ENCODE measurements around the gene RIN3.

The RIN3 gene

GRCh38 chr14:92519246-92520101, 5.9 kb downstream of the RIN3 start:
- ATAC-seq (ENCODE audit: low read depth) (no peak), DNase-seq (ENCODE audit: low spot score) (no peak)
- H3K36me3 ChIP-seq (ENCODE audit: low read depth), result no peaks in the 10 kb centered on the region
- no peak for TF ChIP-seq CTCF (IDR thresholded peaks at IDR 0.05; ENCODE audit: poor library complexity, severe bottlenecking)
- H3K4me1 ChIP-seq (ENCODE audit: insufficient read depth, poor library complexity, severe bottlenecking), result no peaks in the 10 kb centered on the region
- H3K4me3 ChIP-seq (ENCODE audit: severe bottlenecking), result no peak overlapping the region
- H3K27ac ChIP-seq (ENCODE audit: poor library complexity, severe bottlenecking), result no peak overlapping the region
- H3K9me3 ChIP-seq (ENCODE audit: severe bottlenecking), result no peaks in the 10 kb centered on the region
- H3K27me3 ChIP-seq (ENCODE audit: insufficient read depth, poor library complexity, severe bottlenecking), result no peaks in the 10 kb centered on the region

- Histone ChIP-seq H3K27me3 (ENCODE audit: insufficient read depth, poor library complexity, severe bottlenecking) (no peaks in the 10 kb centered on the region), H3K4me1 (ENCODE audit: insufficient read depth, poor library complexity, severe bottlenecking) (no peaks in the 10 kb centered on the region), H3K36me3 (ENCODE audit: low read depth) (no peaks in the 10 kb centered on the region), H3K9me3 (ENCODE audit: severe bottlenecking) (no peaks in the 10 kb centered on the region), H3K27ac (ENCODE audit: poor library complexity, severe bottlenecking) (no peak overlapping the region), H3K4me3 (ENCODE audit: severe bottlenecking) (no peak overlapping the region)
- ATAC-seq (ENCODE audit: low read depth) (no peak), DNase-seq (ENCODE audit: low spot score) (no peak)
- TF ChIP-seq CTCF (IDR thresholded peaks at IDR 0.05; ENCODE audit: poor library complexity, severe bottlenecking), result no peak
These were observed 6.8 kb downstream of the RIN3 start for GRCh38 chr14:92520102-92521057.

- Histone ChIP-seq H3K27me3 (ENCODE audit: insufficient read depth, poor library complexity, severe bottlenecking) (no peaks in the 10 kb centered on the region), H3K4me3 (ENCODE audit: severe bottlenecking) (no peak overlapping the region), H3K36me3 (ENCODE audit: low read depth) (no peaks in the 10 kb centered on the region), H3K4me1 (ENCODE audit: insufficient read depth, poor library complexity, severe bottlenecking) (no peaks in the 10 kb centered on the region), H3K27ac (ENCODE audit: poor library complexity, severe bottlenecking) (no peak overlapping the region), H3K9me3 (ENCODE audit: severe bottlenecking) (no peaks in the 10 kb centered on the region)
- no peak for ATAC-seq (ENCODE audit: low read depth)
- no peak for DNase-seq (ENCODE audit: low spot score)
- no peak for TF ChIP-seq CTCF (IDR thresholded peaks at IDR 0.05; ENCODE audit: poor library complexity, severe bottlenecking)
These were observed 7.5 kb downstream of the RIN3 start for GRCh38 chr14:92521058-92521415.

- Histone ChIP-seq H3K27ac (ENCODE audit: poor library complexity, severe bottlenecking) (no peak overlapping the region), H3K36me3 (ENCODE audit: low read depth) (no peaks in the 10 kb centered on the region), H3K4me1 (ENCODE audit: insufficient read depth, poor library complexity, severe bottlenecking) (no peaks in the 10 kb centered on the region), H3K9me3 (ENCODE audit: severe bottlenecking) (no peaks in the 10 kb centered on the region), H3K4me3 (ENCODE audit: severe bottlenecking) (no peak overlapping the region), H3K27me3 (ENCODE audit: insufficient read depth, poor library complexity, severe bottlenecking) (no peaks in the 10 kb centered on the region)
- TF ChIP-seq CTCF (IDR thresholded peaks at IDR 0.05; ENCODE audit: poor library complexity, severe bottlenecking), result no peak
- ATAC-seq (ENCODE audit: low read depth) (no peak), DNase-seq (ENCODE audit: low spot score) (no peak)
These were observed 10.2 kb downstream of the RIN3 start for GRCh38 chr14:92523752-92524151.

Data from RWPE2 (cell line).